GM12892 (cell line): ENCODE results near the gene ATP6V0A1.
"Not testable (repeated sequence)": the region's sequence is repeated elsewhere in the genome, so short reads cannot be mapped to it uniquely, and the experiment has no call there.

Experiments used
- POLR2A ChIP-seq: IDR thresholded peaks from 2 replicates; pipeline ENCODE4 v1.6.1; 2011; ENCODE audit warnings: low read depth, low read length, control low read depth
- POLR2AphosphoS5 ChIP-seq: IDR thresholded peaks from 2 replicates; pipeline ENCODE4 v1.6.1; 2011; ENCODE audit warnings: low read depth, low read length, control low read depth
- TAF1 ChIP-seq: IDR thresholded peaks from 2 replicates; pipeline ENCODE4 v1.6.1; 2011; ENCODE audit warnings: low read depth, mild to moderate bottlenecking, control low read depth, low read length, borderline replicate concordance

- TF ChIP-seq POLR2A, TAF1, POLR2AphosphoS5: not testable (repeated sequence)
Measured at GRCh38 chr17:42449176-42449575, 9.5 kb upstream of the ATP6V0A1 start.
